ENCODE data around the gene DNAH10.

DNA sequence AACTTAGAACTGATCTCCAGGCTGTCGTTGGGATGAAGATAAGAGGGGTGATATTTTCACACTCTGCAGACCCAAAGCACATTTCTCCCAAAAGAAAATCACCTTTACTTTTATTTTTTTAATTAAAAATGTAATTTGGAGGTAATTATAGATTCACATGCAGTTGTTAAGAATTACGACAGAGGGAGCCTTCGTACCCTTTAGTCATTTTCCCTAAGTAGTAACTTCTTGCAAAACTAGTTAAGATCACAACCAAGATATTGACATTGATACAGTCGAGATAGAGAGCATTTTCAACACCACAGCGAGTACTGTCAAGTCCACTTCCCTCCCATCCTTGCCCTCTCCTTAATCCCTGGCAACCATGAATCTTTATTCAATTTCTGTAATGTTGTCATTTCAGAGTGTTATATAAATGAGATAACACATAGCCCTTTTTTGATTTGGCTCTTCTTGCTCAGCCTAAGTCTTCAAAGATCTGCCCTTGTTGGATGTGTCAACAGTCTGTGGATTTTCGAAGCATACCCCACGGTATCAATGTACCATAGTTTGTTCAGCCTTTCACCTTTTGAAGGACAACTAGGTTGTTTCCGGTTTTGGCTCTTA is 39.6 kb downstream of the DNAH10 start:
- TF ChIP-seq, protein P1, sequence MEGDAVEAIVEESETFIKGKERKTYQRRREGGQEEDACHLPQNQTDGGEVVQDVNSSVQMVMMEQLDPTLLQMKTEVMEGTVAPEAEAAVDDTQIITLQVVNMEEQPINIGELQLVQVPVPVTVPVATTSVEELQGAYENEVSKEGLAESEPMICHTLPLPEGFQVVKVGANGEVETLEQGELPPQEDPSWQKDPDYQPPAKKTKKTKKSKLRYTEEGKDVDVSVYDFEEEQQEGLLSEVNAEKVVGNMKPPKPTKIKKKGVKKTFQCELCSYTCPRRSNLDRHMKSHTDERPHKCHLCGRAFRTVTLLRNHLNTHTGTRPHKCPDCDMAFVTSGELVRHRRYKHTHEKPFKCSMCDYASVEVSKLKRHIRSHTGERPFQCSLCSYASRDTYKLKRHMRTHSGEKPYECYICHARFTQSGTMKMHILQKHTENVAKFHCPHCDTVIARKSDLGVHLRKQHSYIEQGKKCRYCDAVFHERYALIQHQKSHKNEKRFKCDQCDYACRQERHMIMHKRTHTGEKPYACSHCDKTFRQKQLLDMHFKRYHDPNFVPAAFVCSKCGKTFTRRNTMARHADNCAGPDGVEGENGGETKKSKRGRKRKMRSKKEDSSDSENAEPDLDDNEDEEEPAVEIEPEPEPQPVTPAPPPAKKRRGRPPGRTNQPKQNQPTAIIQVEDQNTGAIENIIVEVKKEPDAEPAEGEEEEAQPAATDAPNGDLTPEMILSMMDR (IDR thresholded peaks at IDR 0.05; ENCODE audit: low read length), result peak; percentile 58
- TF ChIP-seq EZH2 (IDR thresholded peaks at IDR 0.05; ENCODE audit: borderline replicate concordance, low read length), result no peak
